Stimulated activated naive CD8-positive, alpha-beta T cell treated with anti-CD3 and anti-CD28 coated beads, Interleukin-15, amount 100 ng/mL, for 72 hours (primary cell): ENCODE results near the gene SPIC.
A peak's percentile ranks its signal among the peaks of the same experiment; 100 is the strongest.
"Not testable (repeated sequence)": the region's sequence is repeated elsewhere in the genome, so short reads cannot be mapped to it uniquely, and the experiment has no call there.

Experiments used
- ATAC-seq: fragments of 150-1000 bp; cut with Tn5 transposase; 2 replicates; pipeline ENCODE4 v1.10.0; 2021; ENCODE audit warnings: mild to moderate bottlenecking, moderate library complexity
- DNase-seq, 2 donors: peaks; one replicate each; pipeline ENCODE4 v3.0.0; 2021 to 2022
- H3K27ac Mint-ChIP-seq, 2 donors: one replicate each; pipeline ENCODE4 v1.8.0; 2022; ENCODE audit warnings: mild to moderate bottlenecking in 2 of 2, mixed read lengths in 2 of 2, moderate library complexity in 2 of 2
- H3K27me3 Mint-ChIP-seq: one replicate; pipeline ENCODE4 v1.8.0; 2022; ENCODE audit warnings: mixed read lengths
- H3K4me1 Mint-ChIP-seq: one replicate; pipeline ENCODE4 v1.8.0; 2022; ENCODE audit warnings: mild to moderate bottlenecking, mixed read lengths
- H3K4me3 Mint-ChIP-seq, 2 donors: one replicate each; pipeline ENCODE4 v1.8.0; 2022; ENCODE audit warnings: mild to moderate bottlenecking in 2 of 2, mixed read lengths in 2 of 2, moderate library complexity in 1 of 2
- H3K9me3 Mint-ChIP-seq, 2 donors: one replicate each; pipeline ENCODE4 v1.8.0; 2022; ENCODE audit warnings: mixed read lengths in 2 of 2

Gene SPIC

DNA sequence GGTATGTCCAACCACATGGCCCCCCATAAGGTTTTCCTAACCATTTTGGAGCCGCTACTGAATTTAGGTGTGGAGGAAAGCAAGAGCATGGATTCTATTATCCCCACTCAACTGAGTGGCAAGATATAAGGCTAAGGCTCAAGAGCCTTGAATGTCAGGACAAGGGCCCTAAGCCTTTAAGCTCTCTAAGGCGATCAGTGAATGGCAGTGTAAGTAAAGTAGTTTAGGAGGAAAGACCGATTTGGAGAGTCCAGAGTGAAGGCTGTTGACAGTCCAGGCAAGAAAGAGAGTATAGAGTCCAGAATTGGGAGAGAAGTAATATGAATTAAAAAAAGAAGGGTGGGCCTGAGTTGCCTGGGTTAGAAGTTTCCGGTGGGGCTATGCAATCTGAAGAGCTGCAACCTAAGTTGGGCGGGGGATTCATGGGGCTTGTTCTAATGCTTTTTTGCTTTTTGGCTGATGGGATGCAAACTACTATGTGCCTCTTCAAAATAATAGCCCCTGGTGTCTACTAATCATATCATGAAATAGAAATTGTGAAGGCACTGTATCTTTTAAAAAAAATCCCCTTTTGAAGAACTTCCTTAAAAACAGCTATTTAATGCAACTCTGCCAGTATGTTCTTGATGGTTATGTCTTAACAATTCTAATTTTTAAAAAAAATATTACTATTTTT is at the start of gene SPIC:
TSS of gene SPIC (plus strand) at position 626 of the 676 bp plus-strand sequence. CDS start 1,569 bp downstream, outside the sequence.
- DNase-seq (no peak), ATAC-seq (no peak)
- no peaks in the 10 kb centered on the region for H3K9me3 Mint-ChIP-seq
- no peak within 1 kb of the TSS for H3K4me3 Mint-ChIP-seq
- H3K27me3 Mint-ChIP-seq, result no peaks in the 10 kb centered on the region
- no peak within 1 kb of the TSS for H3K27ac Mint-ChIP-seq
- H3K4me1 Mint-ChIP-seq, result no peaks in the 10 kb centered on the region

DNA sequence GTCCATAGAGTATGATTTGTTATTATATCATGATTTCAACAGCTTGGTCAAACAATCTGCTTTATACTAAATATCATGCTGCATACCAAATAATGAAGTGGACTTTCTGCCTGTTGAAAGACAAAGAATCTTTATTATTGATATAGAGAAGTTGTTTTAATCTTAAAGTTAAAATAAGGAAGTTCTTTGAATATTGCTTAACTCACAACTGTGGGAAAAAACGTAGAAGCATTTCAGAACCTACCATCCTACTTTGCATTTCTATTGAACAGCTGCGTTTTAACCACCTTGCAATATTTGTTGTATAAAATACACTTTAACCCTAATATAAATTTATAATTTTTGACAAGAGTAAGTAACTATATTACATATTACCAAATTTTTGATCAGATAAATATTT is 44.7 kb upstream of the SPIC start:
- Mint-ChIP-seq H3K27me3 (no peaks in the 10 kb centered on the region), H3K27ac (no peak overlapping the region), H3K4me1 (no peaks in the 10 kb centered on the region), H3K4me3 (no peak overlapping the region), H3K9me3 (no peaks in the 10 kb centered on the region)
- ATAC-seq, result no peak
- no peak for DNase-seq

DNA sequence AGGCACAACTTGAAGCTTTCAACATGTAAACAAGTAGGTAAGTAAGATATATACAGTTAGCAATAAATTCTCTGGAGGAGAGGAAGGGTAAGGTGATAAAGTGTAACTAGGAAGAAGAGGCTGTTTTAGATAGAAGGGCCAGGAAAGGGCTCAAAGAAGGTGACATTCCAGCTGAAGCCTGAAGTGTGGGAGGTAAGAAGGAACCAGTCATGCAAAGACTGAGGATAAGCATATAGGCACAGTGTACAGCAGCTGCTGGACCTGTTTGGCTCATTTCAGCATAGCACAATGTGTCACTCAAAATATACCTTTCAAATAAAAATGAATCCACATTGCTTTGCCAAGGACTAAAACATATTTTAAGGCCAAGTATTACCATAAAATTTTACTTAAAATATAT is 39.0 kb upstream of the SPIC start:
- no peak for DNase-seq
- no peak for ATAC-seq
- Mint-ChIP-seq H3K27ac (peak overlapping the region in 1 of 2 donors; percentile 14), H3K4me1 (no peaks in the 10 kb centered on the region), H3K4me3 (no peak overlapping the region), H3K27me3 (peaks cover 7% of the 10 kb centered on the region), H3K9me3 (no peaks in the 10 kb centered on the region)

DNA sequence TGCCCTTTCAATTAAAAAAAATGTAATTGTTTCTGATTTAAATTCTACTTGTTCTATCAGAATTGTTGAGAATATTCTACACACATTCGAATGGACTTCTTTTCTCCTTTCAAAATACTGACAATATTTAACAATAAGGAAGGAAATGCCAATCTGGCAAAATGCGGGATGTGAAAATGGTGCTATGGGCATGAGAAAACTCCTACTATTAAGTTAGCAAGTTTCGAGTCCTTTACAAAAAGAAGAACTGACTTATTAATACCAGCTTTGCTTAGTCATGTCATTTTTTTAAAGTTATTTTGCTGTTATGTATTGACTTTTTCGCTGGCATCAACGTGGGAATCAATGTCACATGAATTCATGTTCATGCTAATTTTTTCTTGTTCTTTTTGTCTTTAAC is 35.9 kb upstream of the SPIC start:
- no peak for DNase-seq
- H3K27ac Mint-ChIP-seq, result no peak overlapping the region
- no peak for ATAC-seq

DNA sequence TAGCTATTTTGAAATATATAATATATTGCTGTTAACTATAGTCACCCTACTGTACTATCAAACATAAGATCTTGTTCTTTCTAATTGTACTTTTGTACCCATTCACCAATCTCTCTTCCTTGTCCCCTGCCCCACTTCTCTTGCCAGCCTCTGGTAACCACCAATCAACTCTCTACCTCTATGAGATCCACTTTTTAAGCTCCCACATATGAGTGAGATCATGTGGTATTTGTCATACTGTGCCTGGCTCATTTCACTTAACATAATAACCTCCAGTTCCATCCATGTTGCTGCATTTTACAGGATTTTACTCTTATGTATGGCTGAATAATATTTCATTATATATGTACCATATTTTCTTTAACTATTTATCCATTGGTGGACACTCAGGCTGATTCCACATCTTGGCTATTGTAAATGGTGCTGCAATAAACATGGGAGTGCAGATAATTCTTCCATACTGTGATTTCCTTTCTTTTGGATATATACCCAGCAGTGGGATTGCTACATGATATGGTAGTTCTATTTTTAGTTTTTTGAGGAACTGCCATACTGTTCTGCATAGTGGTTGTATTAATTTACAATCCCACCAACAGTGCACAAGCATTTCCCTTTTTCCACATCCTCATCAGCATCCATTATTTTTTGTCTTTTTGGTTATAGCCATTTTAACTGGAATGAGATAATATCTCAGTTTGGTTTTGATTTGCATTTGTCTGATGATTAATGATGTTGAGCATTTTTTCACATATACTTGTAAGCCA is 33.5 kb upstream of the SPIC start:
- no peaks in the 10 kb centered on the region for H3K9me3 Mint-ChIP-seq
- DNase-seq (no peak), ATAC-seq (no peak)
- peaks cover 7% of the 10 kb centered on the region for H3K27me3 Mint-ChIP-seq
- H3K4me3 Mint-ChIP-seq, result no peak overlapping the region
- H3K27ac Mint-ChIP-seq, result no peak overlapping the region
- no peaks in the 10 kb centered on the region for H3K4me1 Mint-ChIP-seq

More for the DNA sequence above, 35.9 kb upstream of the SPIC start:
- no peak overlapping the region for H3K4me3 Mint-ChIP-seq
- H3K4me1 Mint-ChIP-seq, result no peaks in the 10 kb centered on the region
- H3K9me3 Mint-ChIP-seq, result no peaks in the 10 kb centered on the region
- peaks cover 7% of the 10 kb centered on the region for H3K27me3 Mint-ChIP-seq

DNA sequence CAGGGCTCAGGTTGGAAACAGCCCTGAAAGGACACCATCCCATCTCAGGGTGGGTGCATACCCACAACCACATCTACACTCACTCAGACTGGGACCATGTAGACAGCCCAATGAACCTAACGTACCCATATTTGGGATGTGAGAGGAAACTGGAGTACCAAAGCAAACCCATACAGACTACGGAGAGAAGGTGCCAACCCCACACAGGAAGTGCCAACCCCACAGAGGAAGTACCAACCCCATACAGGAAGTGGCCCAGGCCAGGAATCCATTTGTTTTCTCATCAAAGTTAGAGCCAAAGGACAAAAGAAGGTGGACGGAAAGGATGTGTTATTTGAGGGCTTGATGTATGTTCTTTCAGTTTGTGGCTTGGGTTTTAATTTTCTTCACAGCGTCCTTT is 19.5 kb upstream of the SPIC start:
- Mint-ChIP-seq H3K4me1 (peaks cover 11% of the 10 kb centered on the region), H3K9me3 (peaks cover 9 to 13% of the 10 kb centered on the region in 2 donors), H3K27me3 (no peaks in the 10 kb centered on the region), H3K27ac (peak overlapping the region in 1 of 2 donors; percentile 86), H3K4me3 (no peak overlapping the region)
- DNase-seq (peak in 1 of 2 donors; percentile 40), ATAC-seq (peak; percentile 91)

DNA sequence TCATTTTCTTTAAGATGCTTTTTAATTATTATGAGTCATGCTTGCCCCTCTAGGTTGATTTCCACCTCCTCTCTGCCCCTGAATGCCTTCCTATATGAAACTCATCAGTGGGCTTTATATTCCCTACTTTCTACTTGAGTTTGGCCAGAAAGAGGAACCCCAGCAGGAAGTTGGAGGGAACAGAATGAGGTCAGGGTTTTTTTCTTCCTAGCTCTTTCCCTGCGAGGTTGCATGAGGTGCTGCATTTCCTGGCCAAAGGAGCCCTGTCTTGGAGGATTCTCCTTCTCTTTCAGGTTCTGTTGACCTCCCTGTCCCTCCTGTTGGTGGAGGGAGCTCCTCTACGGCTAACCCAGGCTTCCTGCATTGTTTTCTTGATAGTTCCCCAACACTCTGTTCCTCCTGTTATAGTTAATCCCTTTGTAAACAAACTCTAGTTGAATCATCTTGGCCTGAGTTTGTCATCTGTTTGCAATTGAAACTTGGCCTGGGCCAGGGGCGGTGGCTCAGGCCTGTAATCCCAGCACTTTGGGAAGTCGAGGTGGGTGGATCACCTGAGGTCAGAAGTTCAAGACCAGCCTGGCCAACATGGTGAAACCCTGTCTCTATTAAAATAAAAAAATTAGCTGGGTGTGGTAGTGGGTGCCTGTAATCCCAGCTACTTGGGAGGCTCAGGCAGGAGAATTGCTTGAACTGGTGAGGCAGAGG is 15.3 kb upstream of the SPIC start:
- Mint-ChIP-seq H3K27ac (peak overlapping the region in 1 of 2 donors; percentile 33), H3K9me3 (peaks cover 9 to 13% of the 10 kb centered on the region in 2 donors), H3K4me1 (peaks cover 11% of the 10 kb centered on the region), H3K27me3 (no peaks in the 10 kb centered on the region), H3K4me3 (no peak overlapping the region)
- DNase-seq (no peak), ATAC-seq (no peak)

DNA sequence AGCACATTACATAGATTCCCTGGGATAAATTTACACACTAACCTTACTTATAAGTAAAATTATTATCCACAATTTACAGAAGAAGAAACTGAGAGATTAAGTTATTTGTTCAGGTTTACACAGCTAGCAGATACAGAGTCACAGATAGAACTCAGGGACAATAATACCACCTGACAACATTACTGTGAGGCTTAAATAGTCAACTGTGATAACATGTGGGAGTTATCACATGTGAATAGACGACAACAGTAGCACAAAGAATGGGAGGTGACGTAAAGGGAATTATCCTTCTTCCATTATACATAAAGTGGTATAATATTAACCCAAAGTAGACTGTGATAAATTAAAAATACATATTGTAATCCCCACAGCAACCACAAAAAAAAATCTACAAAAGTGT is 6.2 kb upstream of the SPIC start:
- H3K27ac Mint-ChIP-seq, result no peak overlapping the region
- ATAC-seq, result no peak
- H3K4me1 Mint-ChIP-seq, result peaks cover 7% of the 10 kb centered on the region
- H3K9me3 Mint-ChIP-seq, result no peaks in the 10 kb centered on the region
- DNase-seq, result no peak
- no peak overlapping the region for H3K4me3 Mint-ChIP-seq
- H3K27me3 Mint-ChIP-seq, result no peaks in the 10 kb centered on the region

DNA sequence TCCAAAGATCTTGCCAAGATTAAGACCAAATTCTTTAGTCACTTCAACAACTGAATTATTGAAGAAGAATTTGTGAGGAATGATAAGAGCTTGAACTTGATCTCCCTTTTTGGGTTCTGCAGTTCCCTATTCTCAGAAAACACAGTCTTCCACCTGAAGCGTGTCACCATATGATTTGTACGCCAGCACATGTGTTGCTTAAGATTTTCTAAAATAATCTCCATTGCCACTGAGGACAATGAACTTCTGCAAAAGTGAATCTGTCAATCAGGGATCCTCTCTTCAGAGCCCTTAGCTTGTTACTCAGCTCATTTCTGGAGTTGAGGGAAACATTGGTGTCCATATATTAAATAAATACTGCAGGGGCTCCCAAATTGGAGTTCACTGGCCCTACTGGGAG is 4.2 kb upstream of the SPIC start:
- DNase-seq (no peak), ATAC-seq (no peak)
- Mint-ChIP-seq H3K27me3 (no peaks in the 10 kb centered on the region), H3K27ac (no peak overlapping the region), H3K4me3 (no peak overlapping the region), H3K9me3 (no peaks in the 10 kb centered on the region), H3K4me1 (peaks cover 2% of the 10 kb centered on the region)

DNA sequence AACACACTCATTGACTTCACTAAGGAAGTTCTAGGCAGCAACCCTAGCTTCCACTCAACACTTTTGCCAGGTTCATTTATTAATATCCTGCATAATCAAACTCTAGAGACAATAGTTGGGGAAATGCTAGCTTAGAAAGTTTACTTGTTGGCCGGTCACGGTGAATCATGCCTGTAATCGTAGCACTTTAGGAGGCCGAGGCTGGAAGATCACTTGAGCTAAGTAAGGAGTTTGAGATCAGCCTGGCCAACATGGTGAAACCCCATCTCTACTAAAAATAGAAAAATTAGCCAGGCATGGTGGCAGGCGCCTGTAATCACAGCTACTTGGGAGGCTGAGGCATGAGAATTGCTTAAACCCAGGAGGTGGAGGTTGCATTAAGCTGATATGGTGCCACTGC is 3.3 kb upstream of the SPIC start:
- not testable (repeated sequence) for H3K9me3 Mint-ChIP-seq, H3K27me3 Mint-ChIP-seq, ATAC-seq, H3K4me3 Mint-ChIP-seq, H3K27ac Mint-ChIP-seq, H3K4me1 Mint-ChIP-seq, DNase-seq

DNA sequence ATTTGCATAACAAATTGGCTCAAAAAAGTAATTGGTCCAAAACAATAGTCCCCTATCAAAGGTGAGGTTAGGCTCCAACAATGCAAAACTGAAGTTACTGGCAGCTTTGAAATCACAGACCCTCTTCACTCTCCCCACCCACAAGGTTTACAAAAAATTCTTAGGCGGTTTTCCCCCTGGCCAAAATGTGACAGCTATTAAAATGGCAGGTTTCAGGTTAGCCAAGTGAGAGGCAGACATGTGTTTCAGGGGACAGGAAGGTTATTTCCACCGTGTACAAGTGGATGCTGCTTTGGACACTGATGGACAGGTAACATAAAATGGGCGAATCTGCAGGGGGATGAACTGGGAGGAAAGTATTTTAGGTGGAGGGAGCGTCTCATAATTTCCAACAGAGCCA is 888 bp upstream of the SPIC start:
- Mint-ChIP-seq H3K9me3 (no peaks in the 10 kb centered on the region), H3K4me3 (no peak overlapping the region), H3K27ac (no peak overlapping the region), H3K4me1 (no peaks in the 10 kb centered on the region), H3K27me3 (no peaks in the 10 kb centered on the region)
- ATAC-seq (no peak), DNase-seq (no peak)

DNA sequence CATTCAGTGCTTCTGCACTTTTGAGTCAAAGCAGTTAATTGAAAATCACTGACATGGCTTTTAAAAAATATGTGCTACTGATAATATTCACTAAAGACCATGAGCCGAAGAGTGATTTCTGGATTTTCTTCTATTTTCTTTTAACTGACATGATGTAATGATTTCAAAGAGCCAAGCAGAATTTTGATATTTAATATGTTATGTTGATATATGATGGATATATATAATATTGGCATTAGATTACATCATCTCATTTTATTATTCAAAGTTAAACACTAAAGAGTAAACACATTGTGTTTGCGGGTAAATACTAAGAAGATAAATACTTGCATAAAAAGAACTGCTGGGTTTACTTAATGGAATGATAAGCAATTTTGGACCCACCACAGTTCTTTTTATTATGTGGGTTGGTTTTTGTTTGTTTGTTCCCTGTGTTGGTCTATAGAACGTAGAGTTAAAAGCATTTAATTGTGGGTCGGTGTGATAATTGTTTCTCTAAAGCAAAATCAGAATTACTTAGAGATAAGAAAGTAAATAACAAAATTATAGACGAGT is 692 bp downstream of the SPIC start:
- Mint-ChIP-seq H3K27me3 (no peaks in the 10 kb centered on the region), H3K27ac (no peak overlapping the region), H3K4me1 (no peaks in the 10 kb centered on the region), H3K4me3 (no peak overlapping the region), H3K9me3 (no peaks in the 10 kb centered on the region)
- DNase-seq (no peak), ATAC-seq (no peak)

DNA sequence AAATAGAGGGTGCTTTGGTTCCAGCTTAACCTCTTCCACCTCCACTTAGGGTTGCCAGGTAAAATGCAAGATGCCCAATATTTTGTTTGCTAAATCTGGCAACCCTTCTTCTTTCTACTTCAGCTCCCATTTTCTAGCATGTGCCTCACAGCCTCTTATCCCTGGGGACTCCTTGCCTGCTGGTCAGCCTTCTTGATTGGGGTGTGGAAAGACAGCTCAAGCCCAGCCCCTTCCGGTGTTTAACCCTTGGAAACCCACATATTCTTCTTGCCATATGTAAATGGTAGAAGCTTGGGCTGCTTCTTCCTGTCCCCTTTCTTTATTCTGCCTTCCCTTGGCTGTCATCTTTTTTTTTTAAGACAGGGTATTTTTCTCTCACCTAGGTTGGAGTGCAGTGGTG is 5.7 kb downstream of the SPIC start:
- no peak for DNase-seq
- Mint-ChIP-seq H3K27me3 (no peaks in the 10 kb centered on the region), H3K27ac (no peak overlapping the region), H3K9me3 (no peaks in the 10 kb centered on the region), H3K4me3 (no peak overlapping the region), H3K4me1 (no peaks in the 10 kb centered on the region)
- no peak for ATAC-seq

DNA sequence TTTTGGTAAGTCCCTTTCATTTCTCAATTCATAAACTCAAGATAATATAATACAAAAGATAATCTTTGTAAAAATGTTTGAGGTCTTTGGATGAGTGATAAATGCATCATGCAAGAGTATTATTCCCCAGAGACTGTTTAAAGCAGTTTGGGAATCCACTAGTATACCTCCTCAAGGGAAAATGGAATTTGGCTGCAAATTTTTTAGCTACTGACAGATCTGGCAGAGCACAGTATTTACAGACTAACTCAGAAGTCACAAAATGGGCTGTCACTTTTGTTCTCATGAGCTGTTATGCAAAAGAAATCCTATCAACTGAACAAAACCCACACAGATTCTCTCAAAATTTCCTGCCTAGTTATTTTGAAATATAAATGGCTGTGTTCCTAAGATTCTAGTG is 9.9 kb downstream of the SPIC start:
- Mint-ChIP-seq H3K27ac (no peak overlapping the region), H3K27me3 (peaks cover 23% of the 10 kb centered on the region), H3K9me3 (no peaks in the 10 kb centered on the region), H3K4me3 (no peak overlapping the region), H3K4me1 (no peaks in the 10 kb centered on the region)
- no peak for DNase-seq
- no peak for ATAC-seq

DNA sequence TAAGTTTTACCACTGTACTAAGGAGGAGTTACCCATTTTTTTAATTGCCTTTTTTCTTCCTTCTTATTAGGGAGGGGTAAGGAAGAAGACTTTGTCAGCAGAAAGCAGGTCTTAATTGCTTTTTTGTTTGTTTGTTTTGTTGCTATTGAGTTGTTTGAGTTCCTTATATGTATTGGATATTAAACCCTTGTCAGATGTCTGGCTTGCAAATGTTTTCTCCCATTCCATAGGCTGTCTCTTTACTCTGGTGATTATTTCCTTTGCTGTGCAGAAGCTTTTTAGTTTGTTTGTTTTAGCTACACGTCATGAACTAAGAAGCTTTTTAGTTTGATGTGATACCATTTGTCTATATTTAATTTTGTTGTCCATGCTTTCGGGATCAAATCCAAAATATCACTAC is 13.3 kb downstream of the SPIC start:
- Mint-ChIP-seq H3K27me3 (peaks cover 23% of the 10 kb centered on the region), H3K9me3 (peaks cover 0 to 7% of the 10 kb centered on the region in 2 donors), H3K27ac (no peak overlapping the region), H3K4me3 (no peak overlapping the region), H3K4me1 (no peaks in the 10 kb centered on the region)
- DNase-seq (no peak), ATAC-seq (no peak)
